AG10803 (cell line): ENCODE measurements around the gene CAMK1G.

Experiments
- DNase-seq: peaks from one replicate; pipeline ENCODE4 v3.0.0; 2010; ENCODE audit warnings: low read depth
- H3K4me3 ChIP-seq: 2 replicates; pipeline ENCODE4 v1.5.1; 2011; ENCODE audit warnings: mild to moderate bottlenecking, low read length, control low read depth
- CTCF ChIP-seq: conservative IDR thresholded peaks from 2 replicates; pipeline ENCODE4 v1.5.1; 2011; ENCODE audit warnings: mild to moderate bottlenecking, low read length, control low read depth, inconsistent platforms

The CAMK1G gene

GRCh38 chr1:209565759-209566678, 17.5 kb upstream of the CAMK1G start:
- TF ChIP-seq CTCF, result peak; percentile 77
- peak; percentile 80 for DNase-seq
- H3K4me3 ChIP-seq, result no peak overlapping the region

- peak; percentile 71 for DNase-seq
- H3K4me3 ChIP-seq, result no peak overlapping the region
- no peak for TF ChIP-seq CTCF
Measured at GRCh38 chr1:209567698-209568175, 15.8 kb upstream of the CAMK1G start.

- peak; percentile 67 for DNase-seq
- peak overlapping the region; percentile 8; the same call in 1 of the 2 replicates for H3K4me3 ChIP-seq
- TF ChIP-seq CTCF, result peak; percentile 95
Measured at GRCh38 chr1:209569455-209570207, 13.9 kb upstream of the CAMK1G start.

- no peak overlapping the region for H3K4me3 ChIP-seq
- no peak for DNase-seq
- no peak for TF ChIP-seq CTCF
Measured at GRCh38 chr1:209570743-209571142, 12.8 kb upstream of the CAMK1G start.

- peak; percentile 96 for TF ChIP-seq CTCF
- DNase-seq, result peak; percentile 58
- no peak overlapping the region for H3K4me3 ChIP-seq
Measured at GRCh38 chr1:209576392-209577197, 6.9 kb upstream of the CAMK1G start.

- no peak for TF ChIP-seq CTCF
- DNase-seq, result peak; percentile 32
- H3K4me3 ChIP-seq, result no peak overlapping the region
Measured at GRCh38 chr1:209577346-209577745, 6.2 kb upstream of the CAMK1G start.
